ENCODE data around the gene SPIC.

GRCh38 chr12:101491329-101491728 is 16.2 kb downstream of the SPIC start:
- TF ChIP-seq POLR2A (IDR thresholded peaks at IDR 0.05; ENCODE audit: low read length), result no peak
- no peak for TF ChIP-seq GATA1 (IDR thresholded peaks at IDR 0.05; ENCODE audit: low read depth, low read length)
